ENCODE measurements around the gene CYB561D1. TPM values are rescaled to one million over a fixed set of nuclear protein-coding genes. Genes with fewer than 3 reads are reported as not detected.

CYB561D1 gene
- total and polyA plus RNA-seq, 2 of the 8 experiments (the other 6 are each of a cell fraction or from before 2014, with no cell fraction given), result 3.6 to 3.8 TPM

DNA sequence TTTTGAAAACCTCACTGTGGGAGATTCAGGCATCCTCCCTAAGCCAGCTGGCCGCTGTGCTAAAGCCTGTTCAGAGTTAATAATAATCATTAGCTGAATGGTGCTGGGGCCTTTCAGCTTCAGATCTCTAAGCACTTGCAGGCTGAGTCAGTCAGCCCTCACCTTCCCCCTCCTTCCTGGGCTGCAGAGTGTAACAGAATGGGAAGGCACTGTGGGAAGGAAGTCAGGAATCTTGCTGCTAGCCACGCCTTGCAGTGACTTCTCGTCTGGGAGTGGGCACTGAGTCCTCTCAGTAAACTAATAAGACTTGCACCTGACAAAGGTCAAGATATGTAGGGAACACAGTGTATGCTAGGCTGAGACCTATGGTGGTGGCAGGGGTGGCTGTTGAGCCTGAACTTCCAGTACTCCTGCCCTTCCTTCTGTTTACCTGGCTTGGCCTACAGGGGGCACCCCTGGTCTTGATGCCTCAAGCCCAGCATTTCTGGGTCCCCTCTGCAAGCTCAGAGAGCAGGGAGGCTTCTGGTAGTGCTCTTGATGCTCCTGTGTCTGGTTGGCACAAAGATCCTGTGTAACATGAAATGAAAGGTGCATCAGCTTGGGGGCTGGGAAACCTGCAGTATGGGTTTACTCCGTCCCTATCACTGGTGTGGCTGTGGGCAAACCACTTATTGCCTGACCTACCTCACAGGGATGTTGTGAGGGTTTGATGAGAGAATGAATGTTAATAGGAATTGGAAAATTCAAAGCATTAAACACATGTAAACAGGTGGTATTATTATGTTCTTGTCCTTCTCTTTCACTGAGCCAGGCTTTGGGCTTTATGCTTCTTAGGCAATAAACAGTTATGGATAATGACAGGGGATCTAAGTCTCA, 6.0 kb downstream of the CYB561D1 start:
- H2AK5ac ChIP-seq (ENCODE audit: low read depth, low read length), result no peak overlapping the region
- no peak overlapping the region for H3K18ac ChIP-seq (ENCODE audit: extremely low read depth, low read length)
- ChIA-PET POLR2A (ENCODE audit: partially characterized antibody) (interaction anchor here (0.8 to 4.1 kb wide), 8 partner anchors 8 to 33 kb away, joined by 3 to 20 read pairs (median 6); partner anchors contain the start of genes AMIGO1 and ATXN7L2), CTCF (ENCODE audit: partially characterized antibody) (interaction anchor here (0.6 to 43.7 kb wide), 20 partner anchors 4 to 439 kb away, joined by 3 to 1755 read pairs (median 4); partner anchors contain the start of genes AMIGO1, ATXN7L2, CYB561D1 and GPR61)
- H3K56ac ChIP-seq (replicated peaks; ENCODE audit: insufficient read length, low read depth, low read length), result no peak overlapping the region
- no peak overlapping the region for H4K8ac ChIP-seq (ENCODE audit: extremely low read depth, insufficient read depth, low read length)
- no peak overlapping the region for H3K4me2 ChIP-seq (ENCODE audit: insufficient read depth in 1 of 2, low read depth in 2 of 2, low read length in 2 of 2)
- H3K79me2 ChIP-seq (ENCODE audit: control insufficient read depth in 1 of 2, insufficient read depth in 2 of 2, low read length in 2 of 2), result no peaks in the 10 kb centered on the region
- FAIRE-seq (no peak), DNase-seq (ENCODE audit: low read depth in 1 of 2, low spot score in 2 of 2) (peak in 1 of 2 experiments; percentile 90)
- H3K23me2 ChIP-seq (ENCODE audit: low read depth, low read length), result no peaks in the 10 kb centered on the region
- peaks cover 0 to 2% (median 0%) of the 10 kb centered on the region in 4 experiments; a peak in 2 of 8 replicates for H3K36me3 ChIP-seq (ENCODE audit: control insufficient read depth in 2 of 4, insufficient read depth in 4 of 4, low read length in 3 of 4)
- H4K5ac ChIP-seq (ENCODE audit: insufficient read length, low read depth, low read length), result no peak overlapping the region
- peaks cover 0 to 2% of the 10 kb centered on the region in 2 experiments for H4K20me1 ChIP-seq (replicated peaks in 1 of 2; ENCODE audit: control insufficient read depth in 1 of 2, insufficient read depth in 2 of 2, low read length in 2 of 2)
- H2BK15ac ChIP-seq (ENCODE audit: low read length), result no peak overlapping the region
- H3K4ac ChIP-seq (replicated peaks; ENCODE audit: insufficient read length, low read depth, low read length), result no peak overlapping the region
- H2BK120ac ChIP-seq (replicated peaks; ENCODE audit: low read depth, low read length), result no peak overlapping the region
- H3K23ac ChIP-seq (ENCODE audit: insufficient read length), result no peak overlapping the region
- 71% methylated on average over 4 of the region's 4 CpGs; no CpG with 5 or more reads in 1 of the 2 experiments for WGBS, 2 experiments (ENCODE audit: extremely low coverage in 1 of 2, insufficient coverage in 1 of 2, insufficient read length in 1 of 2, insufficient replicate concordance in 2 of 2, low coverage in 1 of 2, low lambda C conversion rate in 2 of 2, missing lambda C conversion rate in 1 of 2)
- H3K9ac ChIP-seq (replicated peaks in 1 of 4; ENCODE audit: extremely low read depth in 1 of 4, low read depth in 3 of 4, low read length in 3 of 4), result no peak overlapping the region
- H3K4me3 ChIP-seq (ENCODE audit: extremely low read depth in 1 of 4, insufficient read depth in 2 of 4, low read depth in 3 of 4, low read length in 4 of 4), result no peak overlapping the region
- no peak overlapping the region for H2AFZ ChIP-seq (ENCODE audit: low read length)
- no peaks in the 10 kb centered on the region for H3K79me1 ChIP-seq (ENCODE audit: low read depth, low read length)
- no peaks in the 10 kb centered on the region for H3K9me3 ChIP-seq (ENCODE audit: insufficient read depth in 2 of 2, low read depth in 1 of 2, low read length in 1 of 2)
- no peak overlapping the region; the same call in 1 of the 2 replicates for H2BK12ac ChIP-seq (ENCODE audit: low read depth, low read length)
- no peak overlapping the region for H2BK20ac ChIP-seq (ENCODE audit: low read length)
- H3K4me1 ChIP-seq (replicated peaks in 1 of 4; ENCODE audit: control insufficient read depth in 3 of 4, insufficient read depth in 4 of 4, low read length in 3 of 4), result peaks cover 0 to 11% (median 5%) of the 10 kb centered on the region in 4 experiments; a peak in 5 of 7 replicates
- no peak overlapping the region for H3K14ac ChIP-seq (ENCODE audit: insufficient read length)
- H3K27ac ChIP-seq (ENCODE audit: low read depth, low read length), result no peak overlapping the region
- no peak overlapping the region for H4K91ac ChIP-seq (replicated peaks; ENCODE audit: insufficient read length, low read length)
- no peaks in the 10 kb centered on the region for H3K27me3 ChIP-seq (replicated peaks in 1 of 4; ENCODE audit: control insufficient read depth in 3 of 4, extremely low read depth in 1 of 4, insufficient read depth in 3 of 4, low read length in 3 of 4)
- H2BK5ac ChIP-seq (ENCODE audit: low read depth, low read length), result no peak overlapping the region
- TF ChIP-seq, protein P1, sequence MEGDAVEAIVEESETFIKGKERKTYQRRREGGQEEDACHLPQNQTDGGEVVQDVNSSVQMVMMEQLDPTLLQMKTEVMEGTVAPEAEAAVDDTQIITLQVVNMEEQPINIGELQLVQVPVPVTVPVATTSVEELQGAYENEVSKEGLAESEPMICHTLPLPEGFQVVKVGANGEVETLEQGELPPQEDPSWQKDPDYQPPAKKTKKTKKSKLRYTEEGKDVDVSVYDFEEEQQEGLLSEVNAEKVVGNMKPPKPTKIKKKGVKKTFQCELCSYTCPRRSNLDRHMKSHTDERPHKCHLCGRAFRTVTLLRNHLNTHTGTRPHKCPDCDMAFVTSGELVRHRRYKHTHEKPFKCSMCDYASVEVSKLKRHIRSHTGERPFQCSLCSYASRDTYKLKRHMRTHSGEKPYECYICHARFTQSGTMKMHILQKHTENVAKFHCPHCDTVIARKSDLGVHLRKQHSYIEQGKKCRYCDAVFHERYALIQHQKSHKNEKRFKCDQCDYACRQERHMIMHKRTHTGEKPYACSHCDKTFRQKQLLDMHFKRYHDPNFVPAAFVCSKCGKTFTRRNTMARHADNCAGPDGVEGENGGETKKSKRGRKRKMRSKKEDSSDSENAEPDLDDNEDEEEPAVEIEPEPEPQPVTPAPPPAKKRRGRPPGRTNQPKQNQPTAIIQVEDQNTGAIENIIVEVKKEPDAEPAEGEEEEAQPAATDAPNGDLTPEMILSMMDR (IDR thresholded peaks at IDR 0.05; ENCODE audit: control extremely low read depth in 1 of 3, insufficient read depth in 1 of 3, low read depth in 1 of 3, low read length in 3 of 3), result peak; percentile 82 to 87 (median 85)

Measured in H1 (cell line).